Astrocyte of the spinal cord (primary cell): ENCODE data around the gene NPHP3.

ENCODE experiments used
- DNase-seq: peaks from one replicate; pipeline ENCODE4 v3.0.0; 2011; ENCODE audit warnings: low read depth, low spot score
- H3K4me3 ChIP-seq: 2 replicates; pipeline ENCODE4 v1.5.1; 2011; ENCODE audit warnings: low read depth, mild to moderate bottlenecking, low read length, moderate library complexity
- in situ Hi-C: cut with HindIII; loops from 2 replicates; pipeline ENCODE4 v1.10.0; 2017; ENCODE audit warnings: low sequenced_read_pairs
- TF ChIP-seq, protein P1 (sequence below): IDR thresholded peaks from 2 replicates; pipeline ENCODE4 v1.5.1; 2012; ENCODE audit warnings: low read depth, mild to moderate bottlenecking, low read length, inconsistent platforms

The NPHP3 gene

DNA sequence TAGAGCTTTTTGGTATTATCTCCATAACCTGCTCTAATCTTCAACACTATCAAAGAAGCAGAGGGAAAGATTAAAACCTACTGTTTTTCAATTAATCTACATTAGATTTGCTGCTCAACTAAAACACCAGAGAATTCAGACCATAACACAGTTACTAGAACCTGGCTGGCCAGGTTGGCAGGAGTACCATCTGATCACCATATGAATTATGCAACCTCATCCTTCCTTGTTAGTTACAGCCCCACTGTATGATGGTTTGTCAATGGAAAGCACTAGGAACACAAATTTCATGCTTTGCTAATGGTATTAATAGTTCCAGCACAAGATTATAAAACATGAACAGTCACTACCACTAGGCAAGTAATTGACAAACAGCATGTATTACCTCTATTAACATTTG lies 5.8 kb downstream of the NPHP3 start:
- no peak for DNase-seq
- in situ Hi-C loops: no loop called here
- H3K4me3 ChIP-seq: no peak overlapping the region

GRCh38 chr3:132713977-132714727 lies 8.1 kb downstream of the NPHP3 start:
- H3K4me3 ChIP-seq: no peak overlapping the region
- TF ChIP-seq, protein P1, sequence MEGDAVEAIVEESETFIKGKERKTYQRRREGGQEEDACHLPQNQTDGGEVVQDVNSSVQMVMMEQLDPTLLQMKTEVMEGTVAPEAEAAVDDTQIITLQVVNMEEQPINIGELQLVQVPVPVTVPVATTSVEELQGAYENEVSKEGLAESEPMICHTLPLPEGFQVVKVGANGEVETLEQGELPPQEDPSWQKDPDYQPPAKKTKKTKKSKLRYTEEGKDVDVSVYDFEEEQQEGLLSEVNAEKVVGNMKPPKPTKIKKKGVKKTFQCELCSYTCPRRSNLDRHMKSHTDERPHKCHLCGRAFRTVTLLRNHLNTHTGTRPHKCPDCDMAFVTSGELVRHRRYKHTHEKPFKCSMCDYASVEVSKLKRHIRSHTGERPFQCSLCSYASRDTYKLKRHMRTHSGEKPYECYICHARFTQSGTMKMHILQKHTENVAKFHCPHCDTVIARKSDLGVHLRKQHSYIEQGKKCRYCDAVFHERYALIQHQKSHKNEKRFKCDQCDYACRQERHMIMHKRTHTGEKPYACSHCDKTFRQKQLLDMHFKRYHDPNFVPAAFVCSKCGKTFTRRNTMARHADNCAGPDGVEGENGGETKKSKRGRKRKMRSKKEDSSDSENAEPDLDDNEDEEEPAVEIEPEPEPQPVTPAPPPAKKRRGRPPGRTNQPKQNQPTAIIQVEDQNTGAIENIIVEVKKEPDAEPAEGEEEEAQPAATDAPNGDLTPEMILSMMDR: no peak
- in situ Hi-C loops: no loop called here
- DNase-seq: no peak

More for the DNA sequence above, 5.8 kb downstream of the NPHP3 start:
- TF ChIP-seq, protein P1: no peak

- in situ Hi-C loops: no loop called here
- TF ChIP-seq, protein P1: no peak
- DNase-seq: no peak
- no peak overlapping the region for H3K4me3 ChIP-seq
These were observed 11.9 kb downstream of the NPHP3 start for GRCh38 chr3:132710311-132710710.

- DNase-seq: no peak
- in situ Hi-C loops: no loop called here
- no peak overlapping the region for H3K4me3 ChIP-seq
- TF ChIP-seq, protein P1: no peak
These were observed 12.4 kb downstream of the NPHP3 start for GRCh38 chr3:132709761-132710160.

DNA sequence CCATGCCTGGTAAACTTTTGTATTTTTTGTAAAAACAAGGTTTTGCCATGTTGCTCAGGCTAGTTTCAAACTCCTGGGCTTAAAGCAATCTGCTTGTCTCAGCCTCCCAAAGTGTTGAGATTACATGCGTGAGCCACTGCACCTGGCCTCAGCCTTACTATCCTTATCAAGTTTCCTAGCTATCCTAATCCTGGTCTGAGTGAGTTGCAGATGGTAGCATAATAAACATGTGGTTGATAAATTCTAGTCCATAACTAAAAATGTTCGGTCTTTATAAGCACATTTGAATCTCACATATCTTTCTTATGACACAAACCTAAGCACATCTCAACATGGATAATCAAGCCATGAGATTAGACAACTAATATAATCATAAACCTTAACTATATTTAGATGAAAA lies 18.5 kb downstream of the NPHP3 start:
- in situ Hi-C loops: no loop called here
- DNase-seq: no peak

DNA sequence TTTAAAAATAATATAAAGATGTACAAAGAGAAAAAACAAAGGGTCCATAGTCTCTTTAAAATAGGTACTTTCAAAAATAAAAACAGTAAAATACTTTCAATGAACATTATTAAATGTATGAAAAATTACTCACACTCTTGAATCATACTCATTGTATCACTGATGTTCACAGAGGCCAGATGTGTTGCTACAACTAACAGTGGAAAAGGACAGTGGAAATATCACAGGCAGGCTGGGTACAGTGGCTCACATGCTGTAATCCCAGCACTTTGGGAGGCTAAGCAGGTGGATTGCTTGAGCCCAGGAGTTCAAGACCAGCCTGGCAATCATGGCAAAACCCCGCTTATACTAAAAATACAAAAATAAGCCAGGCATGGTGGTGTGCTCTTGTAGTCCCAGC lies 26.8 kb downstream of the NPHP3 start:
- TF ChIP-seq, protein P1: no peak
- no peak overlapping the region for H3K4me3 ChIP-seq
- in situ Hi-C loops: no loop called here
- no peak for DNase-seq

More for the DNA sequence above, 18.5 kb downstream of the NPHP3 start:
- TF ChIP-seq, protein P1: no peak
- H3K4me3 ChIP-seq: no peak overlapping the region
